GM23338 (cell line): ENCODE results near the gene RHBDL3.

ENCODE experiments used
- CTCF ChIP-seq, 2 experiments: fragments of 200-600 bp in 1 of 2; sonication (generic) in 1 of 2; conservative IDR thresholded peaks; 2 replicates each; pipeline versions ENCODE4 v1.5.1 to v1.6.1; 2016 to 2017; ENCODE audit warnings: antibody characterized with exemption in 2 of 2, low read depth in 2 of 2, mild to moderate bottlenecking in 2 of 2, moderate library complexity in 1 of 2
- EZH2phosphoT487 ChIP-seq: fragments of 200-600 bp; sonication (generic); IDR thresholded peaks from one replicate; pipeline ENCODE4 v1.8.1; 2018; ENCODE audit warnings: antibody characterized with exemption; ENCODE audit not compliant: unreplicated experiment

- no peak for TF ChIP-seq CTCF (conservative IDR thresholded peaks at IDR 0.05; ENCODE audit: low read depth in 2 of 2)
- no peak for TF ChIP-seq EZH2phosphoT487
These were observed 11.7 kb downstream of the RHBDL3 start for GRCh38 chr17:32277284-32277683.
